ENCODE measurements around the gene FRMD4A.

Gene FRMD4A

GRCh38 chr10:14181567-14181936 lies 149.2 kb downstream of the FRMD4A start:
- DNase-seq: no peak

GRCh38 chr10:14180911-14181566 lies 149.7 kb downstream of the FRMD4A start:
- DNase-seq: no peak

- no peak for DNase-seq
Measured at GRCh38 chr10:14179251-14179650, 151.5 kb downstream of the FRMD4A start.

GRCh38 chr10:14173706-14174594 lies 156.8 kb downstream of the FRMD4A start:
- no peak for DNase-seq

- no peak for DNase-seq
Measured at GRCh38 chr10:14173391-14173705, 157.4 kb downstream of the FRMD4A start.

- DNase-seq: no peak
Measured at GRCh38 chr10:14172336-14172950, 158.3 kb downstream of the FRMD4A start.

GRCh38 chr10:14171336-14171735 lies 159.4 kb downstream of the FRMD4A start:
- DNase-seq: no peak

- no peak for DNase-seq
Measured at GRCh38 chr10:14163377-14164086, 167.2 kb downstream of the FRMD4A start.

GRCh38 chr10:14162629-14163344 lies 167.9 kb downstream of the FRMD4A start:
- no peak for DNase-seq

- no peak for DNase-seq
Measured at GRCh38 chr10:14162061-14162460, 168.7 kb downstream of the FRMD4A start.

- no peak for DNase-seq
Measured at GRCh38 chr10:14160299-14160698, 170.4 kb downstream of the FRMD4A start.

- DNase-seq: no peak
Measured at GRCh38 chr10:14158575-14158974, 172.1 kb downstream of the FRMD4A start.

GRCh38 chr10:14156104-14156503 lies 174.6 kb downstream of the FRMD4A start:
- DNase-seq: no peak

- no peak for DNase-seq
Measured at GRCh38 chr10:14153570-14154055, 177.1 kb downstream of the FRMD4A start.

GRCh38 chr10:14151571-14151970 lies 179.2 kb downstream of the FRMD4A start:
- DNase-seq: no peak

GRCh38 chr10:14150526-14150925 lies 180.2 kb downstream of the FRMD4A start:
- DNase-seq: no peak

- no peak for DNase-seq
Measured at GRCh38 chr10:14146501-14146900, 184.2 kb downstream of the FRMD4A start.

GRCh38 chr10:14146025-14146424 lies 184.7 kb downstream of the FRMD4A start:
- DNase-seq: no peak

- DNase-seq: no peak
Measured at GRCh38 chr10:14144451-14144850, 186.3 kb downstream of the FRMD4A start.

GRCh38 chr10:14142606-14143250 lies 188.0 kb downstream of the FRMD4A start:
- no peak for DNase-seq

GRCh38 chr10:14141283-14141682 lies 189.4 kb downstream of the FRMD4A start:
- DNase-seq: no peak

GRCh38 chr10:14137391-14137790 lies 193.3 kb downstream of the FRMD4A start:
- DNase-seq: no peak

All from NCI-H2029 treated with DMSO at 0.1 percent for 48 hours (cell line).